ENCODE measurements around the gene IKZF2. TPM values are rescaled to one million over a fixed set of nuclear protein-coding genes. Genes with fewer than 3 reads are reported as not detected.

IKZF2 gene
- total and polyA plus RNA-seq, 2 experiments from 2014 or later = 2.6 to 10.1 TPM

- Mint-ChIP-seq H3K36me3 (ENCODE audit: low read depth) (no peaks in the 10 kb centered on the region), H3K9me3 (no peaks in the 10 kb centered on the region), H3K4me3 (no peak overlapping the region), H3K27ac (no peak overlapping the region), H3K27me3 (ENCODE audit: insufficient read depth, low read depth, poor library complexity) (no peaks in the 10 kb centered on the region), H3K4me1 (peaks cover 12% of the 10 kb centered on the region; the same call in 2 of the 3 replicates)
- H3K79me2 ChIP-seq (replicated peaks; ENCODE audit: insufficient read depth) = no peaks in the 10 kb centered on the region
- TF ChIP-seq JUNB (IDR thresholded peaks at IDR 0.05; ENCODE audit: unreplicated experiment) (no peak), POLR2AphosphoS5 (IDR thresholded peaks at IDR 0.05; ENCODE audit: low read depth) (no peak), ZNF462 (CRISPR knock-in tag; IDR thresholded peaks at IDR 0.05) (no peak), EZH2phosphoT487 (IDR thresholded peaks at IDR 0.05; ENCODE audit: unreplicated experiment) (no peak), ZNF331 (CRISPR knock-in tag; IDR thresholded peaks at IDR 0.05; ENCODE audit: low read depth) (no peak), NANOG (IDR thresholded peaks at IDR 0.05; ENCODE audit: borderline replicate concordance) (no peak), CTCF (conservative IDR thresholded peaks at IDR 0.05; ENCODE audit: low read depth in 2 of 2) (no peak), CREB1 (CRISPR knock-in tag; IDR thresholded peaks at IDR 0.05; ENCODE audit: low read depth) (no peak), ETS1 (IDR thresholded peaks at IDR 0.05) (no peak), ZNF114 (CRISPR knock-in tag; IDR thresholded peaks at IDR 0.05) (no peak), EZH2 (IDR thresholded peaks at IDR 0.05; ENCODE audit: low read depth, unreplicated experiment) (no peak), REST (IDR thresholded peaks at IDR 0.05; ENCODE audit: unreplicated experiment) (no peak), STAT1 (IDR thresholded peaks at IDR 0.05; ENCODE audit: unreplicated experiment) (no peak)
- no peak overlapping the region for H3K4me3 ChIP-seq
- no peak for ATAC-seq
- H4K20me1 ChIP-seq (replicated peaks; ENCODE audit: insufficient read depth) = no peaks in the 10 kb centered on the region
- peaks cover 8% of the 10 kb centered on the region; the same call in 1 of the 2 replicates for H3K4me1 ChIP-seq (ENCODE audit: insufficient read depth)
- H3K4me2 ChIP-seq = no peak overlapping the region; the same call in 1 of the 2 replicates
- no peaks in the 10 kb centered on the region for H3K27me3 ChIP-seq (ENCODE audit: insufficient read depth)
- no peaks in the 10 kb centered on the region for H3K36me3 ChIP-seq (ENCODE audit: insufficient read depth)
- no peak overlapping the region for H3K27ac ChIP-seq (ENCODE audit: low read depth)
- H3F3A ChIP-seq (replicated peaks; ENCODE audit: low read depth) = no peaks in the 10 kb centered on the region
- H3K9me2 ChIP-seq (ENCODE audit: insufficient read depth) = peaks cover 8% of the 10 kb centered on the region; the same call in 1 of the 2 replicates
- peak overlapping the region; percentile 68; the same call in 1 of the 2 replicates for H2AFZ ChIP-seq
- DNase-seq (ENCODE audit: low spot score) = no peak
Observed at GRCh38 chr2:212958757-212959295, 192.6 kb downstream of the IKZF2 start.
